IPS DF 19.7 (cell line): ENCODE measurements around the gene AURKB.
"Not testable (repeated sequence)": the region's sequence is repeated elsewhere in the genome, so short reads cannot be mapped to it uniquely, and the experiment has no call there.

Experiments
- DNase-seq: peaks from one replicate; pipeline ENCODE4 v3.0.0-alpha.2; 2013; ENCODE audit warnings: low read depth, low spot score

The AURKB gene

DNA sequence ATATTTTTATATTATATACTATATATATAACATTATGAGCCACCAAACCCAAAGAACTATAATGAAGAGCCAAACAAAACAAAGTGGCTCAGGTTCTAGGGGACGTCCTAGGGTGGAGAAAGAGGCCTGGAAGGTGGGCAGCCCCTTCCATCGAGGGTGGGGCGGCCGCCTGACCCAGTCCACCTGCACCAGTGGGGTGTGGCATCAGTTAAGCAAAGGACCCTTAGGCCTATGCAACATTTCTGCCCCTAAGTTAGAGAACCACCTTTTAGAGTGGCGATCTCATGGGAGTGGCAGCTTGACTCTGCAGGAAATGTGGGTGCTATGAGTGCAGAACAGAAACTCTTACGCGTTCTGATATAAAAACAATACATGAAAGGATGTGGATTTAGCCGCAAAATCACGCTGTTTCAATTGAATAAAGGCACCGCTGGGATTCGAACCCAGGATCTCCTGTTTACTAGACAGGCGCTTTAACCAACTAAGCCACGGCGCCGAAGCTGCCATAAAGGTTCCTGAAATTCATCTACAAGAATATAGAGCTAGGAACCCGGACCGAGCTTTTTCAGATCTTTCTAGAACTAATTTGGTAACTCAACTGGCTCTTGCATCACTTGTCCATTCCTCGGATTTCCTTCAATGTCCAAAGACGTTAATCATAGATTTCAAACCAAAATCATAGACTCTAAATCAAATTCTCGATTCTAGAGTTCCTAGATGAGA lies 15.6 kb upstream of the AURKB start:
- peak; percentile 38 for DNase-seq

DNA sequence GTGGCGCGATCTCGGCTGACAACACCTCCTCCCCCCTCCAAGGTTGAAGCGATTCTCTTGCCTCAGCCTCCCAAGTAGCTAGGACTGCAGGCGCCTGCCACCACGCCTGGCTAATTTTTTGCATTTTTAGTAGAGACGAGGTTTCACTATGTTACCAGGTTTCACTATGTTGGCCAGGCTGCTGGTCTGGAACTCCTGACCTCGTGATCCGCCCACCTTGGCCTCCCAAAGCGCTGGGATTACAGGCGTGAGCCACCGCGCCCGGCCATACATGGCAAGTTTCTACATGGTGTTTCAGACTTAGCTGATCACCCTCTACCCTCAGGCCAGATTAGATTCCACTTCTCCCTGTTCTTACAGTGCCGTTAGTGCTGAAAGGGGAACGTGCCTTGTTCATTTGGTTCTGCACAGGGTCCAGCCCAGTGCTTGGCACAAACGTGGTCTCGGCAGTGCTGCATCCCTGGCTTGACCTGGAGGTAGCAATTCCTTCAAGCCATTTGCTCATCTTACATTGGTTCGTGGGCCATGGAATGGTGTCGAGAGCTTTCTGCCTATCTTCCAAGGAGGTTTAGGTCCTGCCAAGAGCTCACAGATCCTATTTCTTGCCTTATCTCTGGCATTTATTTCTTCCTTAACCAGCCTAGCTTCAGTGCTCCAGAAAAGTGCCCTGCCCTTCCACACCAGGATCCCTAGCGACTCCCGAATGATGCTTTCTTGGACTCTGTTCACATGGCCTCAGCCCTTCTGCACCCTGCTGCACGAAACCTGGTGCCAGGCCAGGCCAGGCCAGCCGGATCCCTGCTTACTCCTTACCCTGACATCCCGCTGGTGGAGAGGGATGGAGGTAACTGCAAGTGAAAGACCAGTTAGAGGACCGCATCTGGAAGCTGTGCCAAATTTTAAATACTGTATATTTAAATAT lies 14.8 kb upstream of the AURKB start:
- no peak for DNase-seq

DNA sequence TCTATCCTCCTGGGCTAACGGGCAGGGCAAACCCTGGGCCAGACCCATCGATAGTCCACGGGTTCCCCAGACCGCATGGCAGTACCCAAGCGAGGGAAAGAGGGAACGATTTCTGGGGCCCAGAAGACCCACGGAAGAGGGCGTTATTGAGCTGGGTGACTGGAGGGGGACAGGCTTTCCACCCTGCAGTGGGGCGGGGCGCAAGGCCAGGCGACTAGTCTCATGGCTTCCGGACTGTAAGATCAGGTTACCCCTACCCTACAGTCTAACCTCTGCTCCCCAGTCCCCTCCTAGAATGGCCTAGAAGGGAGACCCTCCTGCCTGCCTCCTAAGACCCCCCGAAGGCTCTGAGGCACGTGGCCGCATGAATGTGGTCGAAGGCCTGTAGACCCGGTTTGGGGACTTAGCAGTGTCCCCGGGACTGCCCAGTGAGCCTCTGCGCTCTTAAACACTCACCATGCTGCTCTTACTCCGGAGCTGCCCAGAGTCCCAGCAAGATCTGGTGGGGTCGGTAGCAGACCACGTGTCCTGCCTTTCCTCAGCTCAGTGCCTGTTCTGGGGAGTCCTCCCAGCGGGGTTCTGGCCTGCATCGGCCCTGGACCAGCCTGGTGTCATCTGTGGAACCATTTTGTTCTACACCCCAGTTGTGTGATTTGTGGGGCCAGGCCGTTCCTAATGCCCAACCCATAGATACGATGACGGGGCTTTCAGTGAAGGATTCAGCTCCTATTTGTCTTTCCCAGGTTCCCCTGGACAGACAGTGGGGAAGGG lies 13.2 kb upstream of the AURKB start:
- DNase-seq = no peak

DNA sequence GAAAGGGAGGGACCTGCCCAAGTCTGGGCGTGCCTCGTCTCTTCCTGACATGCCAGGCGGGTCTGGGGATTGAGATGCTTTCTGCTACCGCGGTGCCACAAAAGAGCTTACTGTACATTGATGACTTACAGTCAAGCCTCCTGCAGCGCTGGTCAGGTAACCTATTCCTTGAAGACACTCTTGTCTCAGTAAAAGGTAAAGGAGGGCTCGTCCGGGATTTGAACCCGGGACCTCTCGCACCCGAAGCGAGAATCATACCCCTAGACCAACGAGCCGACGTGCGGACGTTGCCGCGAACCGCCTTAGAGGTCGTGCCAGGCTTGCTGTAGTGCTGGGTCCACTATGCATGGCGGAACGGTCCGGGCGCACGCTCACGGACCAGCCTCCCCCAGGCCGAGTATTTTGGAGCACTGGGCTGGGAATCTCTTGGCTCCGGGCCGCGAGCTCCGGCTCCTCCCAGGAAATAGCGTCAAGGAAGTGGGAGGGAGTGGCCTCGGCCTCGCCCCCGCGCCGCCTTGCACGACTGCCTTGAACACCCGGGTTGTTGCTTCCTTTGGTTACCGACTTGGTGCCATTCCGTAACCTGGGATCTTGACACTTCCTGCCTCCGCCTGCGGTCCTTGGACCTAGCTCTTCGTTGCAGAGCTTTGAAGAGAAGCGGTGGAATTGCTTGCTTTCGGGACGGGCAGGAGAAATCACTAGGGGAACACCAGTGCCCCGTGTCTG lies 12.4 kb upstream of the AURKB start:
- DNase-seq = no peak

DNA sequence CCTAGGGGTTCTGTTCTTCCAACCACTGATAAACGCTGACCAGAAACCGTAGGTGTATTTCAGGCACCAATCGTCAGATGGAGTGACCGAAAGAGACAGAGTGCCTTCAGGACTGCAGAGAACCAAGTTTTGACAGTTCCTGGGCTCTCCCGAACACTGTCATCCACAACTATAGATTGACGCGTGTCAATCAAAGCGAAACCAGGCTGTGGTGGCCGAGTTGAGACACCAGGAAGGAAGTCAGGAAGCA lies 11.9 kb upstream of the AURKB start:
- no peak for DNase-seq

DNA sequence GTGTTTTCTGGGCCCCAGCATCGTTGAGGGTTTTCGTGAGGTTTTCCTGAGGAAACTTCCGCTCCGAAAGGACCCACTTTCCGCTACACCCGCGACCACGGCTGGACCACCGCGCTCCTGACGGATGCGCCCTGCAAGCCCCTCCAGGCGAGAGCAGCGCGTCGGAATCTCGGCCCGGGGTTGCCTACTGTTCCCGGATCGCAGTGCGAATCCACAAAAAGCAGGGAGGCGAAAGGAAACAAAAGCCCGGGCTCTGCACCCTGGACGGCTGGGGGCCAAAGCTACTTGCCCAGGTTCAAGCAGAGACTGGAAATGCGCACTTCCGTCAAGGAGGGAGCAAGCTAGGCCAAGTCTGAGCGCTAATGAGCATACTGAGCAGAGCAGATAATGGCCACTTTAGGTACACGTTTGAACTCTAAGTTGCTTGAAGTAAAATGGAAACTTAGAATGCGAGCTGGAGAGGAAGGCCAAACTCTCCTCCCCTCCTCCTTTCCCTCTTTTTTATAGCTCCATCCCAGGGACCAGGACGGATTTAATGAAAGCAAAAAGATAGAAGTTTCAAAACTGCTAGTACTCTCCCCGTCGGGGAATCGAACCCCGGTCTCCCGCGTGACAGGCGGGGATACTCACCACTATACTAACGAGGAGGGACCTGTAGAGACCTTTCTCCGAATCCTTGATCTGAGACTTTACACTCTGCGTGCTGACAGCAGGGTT lies 11.4 kb upstream of the AURKB start:
- no peak for DNase-seq

DNA sequence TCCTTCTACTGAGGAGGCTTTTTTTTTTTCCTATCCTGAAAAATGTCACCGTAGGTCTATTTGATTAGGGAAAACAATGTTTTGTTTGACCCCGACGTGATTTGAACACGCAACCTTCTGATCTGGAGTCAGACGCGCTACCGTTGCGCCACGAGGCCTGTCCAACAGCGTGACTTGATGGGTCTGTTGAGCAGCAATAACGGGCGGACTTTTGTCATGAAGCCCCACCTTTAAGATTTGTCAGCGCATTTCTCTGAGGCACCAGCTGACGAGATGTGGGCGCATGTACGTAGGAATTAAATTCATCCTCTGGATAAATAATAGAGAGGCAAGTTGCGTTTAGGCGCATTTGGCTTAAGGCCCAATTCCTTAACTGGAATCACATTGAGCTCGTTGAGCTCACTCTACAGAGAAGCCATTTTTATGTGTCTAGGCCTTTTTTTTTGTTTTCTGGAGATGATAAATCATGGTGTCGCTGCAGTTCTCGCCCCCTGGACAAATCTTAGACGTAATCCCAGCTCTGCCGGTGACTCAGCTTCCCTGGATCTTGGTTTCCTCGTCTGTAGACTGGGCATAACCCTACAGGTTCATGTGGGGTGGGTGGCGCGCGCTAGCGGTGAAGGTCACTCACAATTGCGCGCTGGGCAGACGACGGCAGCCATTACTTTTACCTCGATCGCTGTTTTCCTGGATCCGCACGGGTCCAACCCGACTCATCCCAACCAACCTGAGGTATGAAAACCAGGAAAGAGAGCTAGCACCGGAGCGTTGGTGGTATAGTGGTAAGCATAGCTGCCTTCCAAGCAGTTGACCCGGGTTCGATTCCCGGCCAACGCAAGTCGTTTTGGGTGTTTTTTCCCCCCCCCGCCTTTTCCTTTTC lies 10.6 kb upstream of the AURKB start:
- no peak for DNase-seq

DNA sequence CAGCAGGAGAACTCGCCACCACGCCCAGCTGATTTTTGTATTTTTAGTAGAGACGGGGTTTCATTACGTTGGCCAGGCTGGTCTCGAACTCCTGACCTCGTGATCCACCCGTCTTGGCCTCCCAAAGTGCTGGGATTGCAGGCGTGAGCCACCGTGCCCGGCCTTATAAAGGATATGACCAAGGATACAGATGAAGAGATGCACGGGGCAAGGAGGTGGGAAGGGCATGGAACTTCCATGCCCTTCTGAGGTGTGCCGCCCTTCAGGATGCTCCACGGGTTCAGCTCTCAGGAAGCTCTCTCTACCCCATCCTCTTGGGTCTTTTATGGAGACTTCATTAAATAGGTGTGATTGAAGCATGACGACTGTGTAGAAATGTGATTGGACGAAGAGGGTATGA lies 3.6 kb upstream of the AURKB start:
- DNase-seq = not testable (repeated sequence)

DNA sequence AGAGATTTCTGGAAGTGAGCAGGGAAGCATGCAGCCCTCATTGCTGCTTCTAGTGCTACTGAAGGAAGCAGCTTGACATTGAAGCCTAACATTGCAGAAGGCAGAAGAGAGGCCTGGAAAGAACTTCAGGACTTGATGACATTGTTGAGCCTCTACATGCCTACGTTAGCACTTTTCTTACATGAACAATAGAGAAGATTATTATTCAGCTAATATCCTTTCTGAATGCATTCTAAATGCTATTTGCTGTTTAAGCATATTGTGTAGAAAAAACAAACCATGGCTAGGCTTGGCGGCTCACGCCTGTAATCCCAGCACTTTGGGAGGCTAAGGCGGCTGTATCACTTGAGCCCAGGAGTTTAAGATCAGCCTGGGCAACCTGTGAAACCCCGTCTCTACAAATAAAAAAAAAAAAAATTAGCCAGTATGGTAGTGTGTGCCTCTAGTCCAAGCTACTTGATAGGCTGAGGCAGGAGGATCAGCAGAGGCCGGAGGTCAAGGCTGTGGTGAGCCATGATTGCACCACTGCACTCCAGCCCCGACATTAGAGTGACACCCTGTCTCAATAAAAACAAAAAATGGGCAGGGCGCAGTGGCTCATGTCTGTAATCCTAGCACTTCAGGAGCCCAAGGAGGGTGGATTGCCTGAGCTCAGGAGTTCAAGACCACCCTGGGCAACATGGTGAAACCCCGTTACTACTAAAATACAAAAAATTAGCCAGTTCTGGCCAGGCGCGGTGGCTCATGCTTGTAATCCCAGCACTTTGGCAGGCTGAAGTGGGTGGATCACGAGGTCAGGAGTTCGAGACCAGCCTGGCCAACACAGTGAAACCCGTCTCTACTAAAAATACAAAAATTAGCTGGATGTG lies 2.2 kb upstream of the AURKB start:
- no peak for DNase-seq

DNA sequence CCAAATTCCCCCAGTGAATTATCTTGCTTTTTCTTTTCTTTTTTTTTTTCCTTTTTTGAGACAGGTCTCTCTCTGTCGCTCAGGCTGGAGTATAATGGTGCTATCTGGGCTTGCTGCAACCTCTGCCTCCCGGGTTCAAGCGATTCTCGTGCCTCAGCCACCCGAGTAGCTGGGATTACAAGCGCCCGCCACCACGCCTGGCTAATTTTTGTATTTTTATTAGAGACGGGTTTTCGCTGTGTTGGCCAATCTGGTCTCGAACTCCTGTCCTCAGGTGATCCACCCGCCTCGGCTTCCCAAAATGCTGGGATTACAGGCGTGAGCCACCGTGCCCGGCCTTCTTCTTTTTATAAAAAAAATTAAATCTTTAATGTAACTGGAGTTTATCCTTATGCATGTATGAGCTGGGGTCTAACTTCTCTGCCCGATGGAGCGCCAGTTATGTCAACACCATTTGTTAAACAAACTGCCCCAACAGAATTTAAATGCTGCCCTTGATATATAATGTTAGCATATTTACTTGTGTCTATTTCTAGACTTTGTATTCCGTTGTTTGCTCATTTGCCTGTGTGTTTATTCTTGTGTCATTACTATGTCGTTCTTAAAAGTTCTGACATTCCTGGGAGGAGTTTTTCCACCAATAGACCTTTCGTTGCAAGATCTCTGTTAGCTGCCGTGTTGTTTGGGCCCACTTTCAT lies 535 bp upstream of the AURKB start:
- DNase-seq = no peak

DNA sequence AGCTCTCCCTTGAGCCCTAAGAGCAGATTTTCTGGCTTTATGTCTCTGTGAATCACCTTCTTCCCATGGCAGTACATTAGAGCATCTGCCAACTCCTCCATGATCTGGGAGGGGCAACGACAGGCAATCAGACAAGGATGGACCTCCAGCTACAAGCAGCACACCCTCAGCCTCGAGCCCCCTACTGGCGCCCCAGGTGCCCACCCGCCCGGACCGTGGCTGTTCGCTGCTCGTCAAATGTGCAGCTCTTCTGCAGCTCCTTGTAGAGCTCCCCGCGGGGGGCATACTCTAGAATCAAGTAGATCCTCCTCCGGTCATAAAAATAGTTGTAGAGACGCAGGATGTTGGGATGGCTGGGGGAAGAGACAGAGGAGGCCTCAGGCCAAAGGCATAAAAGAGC lies 3.8 kb downstream of the AURKB start:
- DNase-seq = no peak

DNA sequence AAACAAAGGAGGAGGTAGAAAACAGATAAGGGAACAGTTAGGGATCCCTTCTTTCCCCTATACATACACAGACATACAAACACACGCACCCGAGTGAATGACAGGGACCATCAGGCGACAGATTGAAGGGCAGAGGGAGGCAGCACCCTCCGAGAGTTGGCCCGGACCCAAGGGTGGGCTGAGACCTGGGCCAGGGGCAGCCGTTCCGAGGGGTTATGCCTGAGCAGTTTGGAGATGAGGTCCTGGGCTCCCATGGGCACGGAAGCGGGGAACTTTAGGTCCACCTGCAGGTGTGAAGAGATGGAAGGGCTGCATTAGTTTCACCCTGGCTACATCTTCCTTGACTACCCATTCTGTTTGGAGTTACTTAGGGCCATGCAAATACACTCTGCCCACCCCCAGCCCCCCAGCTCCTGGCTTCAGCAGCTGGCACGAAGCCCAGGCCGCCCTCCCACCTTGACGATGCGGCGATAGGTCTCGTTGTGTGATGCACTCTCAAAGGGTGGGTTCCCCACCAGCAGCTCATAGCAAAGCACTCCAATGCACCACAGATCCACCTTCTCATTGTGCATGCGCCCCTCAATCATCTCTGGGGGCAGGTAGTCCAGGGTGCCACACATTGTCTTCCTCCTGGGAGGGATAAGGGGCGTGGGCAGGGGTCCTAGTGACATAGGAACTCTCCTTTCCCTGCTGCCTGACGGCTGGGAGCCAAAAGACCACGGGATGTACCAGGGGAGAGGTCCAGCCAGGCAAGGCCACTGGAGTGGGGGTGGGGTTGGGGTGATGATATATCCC lies 5.4 kb downstream of the AURKB start:
- DNase-seq = no peak

DNA sequence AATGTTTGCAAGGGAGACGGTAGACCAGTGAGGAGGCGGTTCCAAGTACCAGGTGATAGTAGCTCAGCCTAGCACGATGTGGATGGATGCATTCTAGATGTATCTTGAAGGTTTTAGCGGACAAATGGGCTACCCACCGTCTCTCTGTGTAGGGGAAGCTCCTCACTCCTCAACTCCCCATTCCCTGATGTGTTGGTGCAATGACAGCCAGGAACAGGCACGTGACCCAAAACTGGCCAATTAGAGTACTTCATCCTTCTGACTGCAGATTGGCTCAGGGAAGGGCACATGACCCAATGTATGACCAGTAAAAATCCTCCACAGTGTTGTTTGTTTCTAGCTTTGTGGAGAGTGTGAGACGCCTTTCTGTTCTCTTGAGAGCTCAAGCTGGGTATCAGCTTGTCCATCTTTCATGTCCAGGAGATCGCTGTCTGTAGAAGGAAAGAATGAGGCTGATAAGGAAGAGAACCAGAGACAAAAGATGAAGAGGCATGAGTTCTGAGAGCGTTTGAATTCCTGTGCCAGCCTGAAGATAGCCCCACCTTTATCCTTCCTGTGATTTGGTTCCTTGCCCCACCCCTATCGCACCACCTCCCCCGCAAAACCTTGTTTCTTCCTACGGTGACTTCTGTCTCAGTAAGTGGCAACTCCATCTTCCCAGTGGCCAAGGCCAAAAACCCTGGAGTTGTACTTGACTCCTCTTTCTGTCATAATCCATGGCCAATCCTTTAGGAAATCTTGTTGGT lies 18.1 kb downstream of the AURKB start:
- DNase-seq = no peak

DNA sequence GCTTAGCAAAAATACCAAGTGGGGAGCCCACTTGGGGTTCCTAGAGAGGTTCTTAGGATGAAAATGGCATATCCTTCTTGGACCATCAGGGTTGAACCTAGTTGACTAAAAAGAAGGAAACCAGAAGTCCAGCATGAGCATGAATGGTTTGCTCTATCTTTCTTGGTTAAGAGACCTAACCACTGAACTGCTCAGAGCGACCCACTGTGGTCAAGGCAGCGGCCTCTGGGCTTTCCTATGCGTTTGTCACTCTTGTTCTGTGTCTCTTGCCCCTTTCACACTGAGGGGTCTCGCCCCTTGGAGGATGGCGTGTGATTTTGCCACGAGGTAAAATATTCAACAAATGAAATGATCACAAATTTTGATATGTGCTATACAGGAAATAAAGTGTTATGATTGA lies 19.9 kb downstream of the AURKB start:
- DNase-seq = no peak

DNA sequence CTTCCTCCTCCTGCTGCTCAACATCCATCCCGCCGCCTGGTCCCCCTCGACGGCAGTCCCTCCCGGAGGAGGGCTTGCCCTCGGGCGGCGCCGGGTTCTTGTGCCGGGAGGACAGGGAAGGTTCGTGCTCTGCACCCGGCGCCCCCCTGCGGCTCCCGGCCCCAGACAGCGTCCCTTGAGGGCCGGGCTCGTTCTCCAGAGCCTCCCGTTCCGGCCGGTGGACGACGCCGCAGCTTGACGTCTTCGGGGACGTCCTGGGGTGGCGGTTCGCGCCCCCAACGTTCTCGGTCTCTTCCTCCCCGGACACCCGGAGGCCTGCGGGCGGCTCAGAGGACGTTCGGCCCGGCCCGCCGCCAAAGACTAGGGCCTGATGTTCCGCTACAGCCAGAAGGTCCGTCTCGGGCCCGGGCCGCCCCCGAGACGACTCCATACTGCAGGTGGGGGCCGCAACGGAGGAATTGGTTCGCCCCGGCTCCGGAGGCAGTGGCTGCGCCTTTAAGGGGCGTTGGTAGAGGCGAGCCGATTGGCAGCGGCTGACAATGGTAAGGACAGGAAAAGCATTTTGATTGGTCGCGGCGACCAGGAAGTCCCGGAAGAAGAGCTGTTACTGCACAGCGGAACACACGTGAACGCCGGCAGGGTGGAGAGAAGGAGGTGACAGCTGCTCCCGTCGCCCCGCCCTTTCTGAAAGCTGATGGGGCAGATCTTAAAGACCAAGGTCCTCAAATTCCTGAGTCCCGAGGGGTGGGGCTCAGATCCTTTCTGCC lies 20.5 kb downstream of the AURKB start, which contains the start of gene BORCS6:
Gene BORCS6, minus strand, starts transcription at position 470 of the 767 bp plus-strand sequence. Its CDS starts 40 bp downstream, at position 430.
- DNase-seq = no peak

DNA sequence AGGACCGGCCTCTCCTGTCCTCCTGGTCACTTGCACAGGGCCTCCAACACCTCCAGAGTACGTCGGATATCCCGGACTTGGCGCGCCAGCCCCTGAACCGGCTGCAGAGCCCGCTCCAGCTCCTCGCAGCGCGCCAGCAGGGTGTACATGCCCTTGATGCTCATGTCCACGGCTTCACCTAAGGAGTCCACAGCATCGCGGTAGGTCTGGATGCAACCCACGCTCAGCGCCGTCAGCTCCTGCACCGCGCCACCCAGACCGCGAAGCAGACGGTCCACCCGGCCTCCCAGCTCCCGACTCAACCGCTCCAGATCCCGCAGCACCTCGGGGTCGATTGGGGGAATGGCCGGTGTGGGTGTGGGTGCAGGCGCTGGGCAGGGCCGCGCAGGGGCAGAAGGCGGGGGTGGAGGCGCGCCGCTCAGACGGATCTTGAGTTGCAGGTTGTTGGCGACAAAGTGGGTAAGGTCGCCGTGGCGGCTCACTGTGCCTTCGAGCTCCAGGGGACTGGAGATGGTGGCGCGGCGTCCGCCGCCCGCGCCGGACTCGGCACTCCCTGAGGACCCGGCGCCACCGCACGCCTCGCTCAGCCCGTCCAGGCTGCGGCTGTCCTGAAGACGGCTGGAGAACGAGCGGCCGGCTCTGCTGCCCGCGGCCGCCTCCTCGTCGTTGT lies 21.2 kb downstream of the AURKB start:
- no peak for DNase-seq
